Fibroblast of the aortic adventitia (primary cell): Measurements from ENCODE around the gene CIDEA. TPM values are rescaled to one million over a fixed set of nuclear protein-coding genes. Genes with fewer than 3 reads are reported as not detected.

ENCODE experiments used
- DNase-seq: peaks from one replicate; pipeline ENCODE4 v3.0.0-alpha.2; 2010; ENCODE audit warnings: low read depth
- H3K4me3 ChIP-seq: 2 replicates; pipeline ENCODE4 v1.5.1; 2011; ENCODE audit warnings: low read depth, mild to moderate bottlenecking, control low read depth, low read length, moderate library complexity
- CTCF ChIP-seq: IDR thresholded peaks from 2 replicates; pipeline ENCODE4 v1.5.1; 2011; ENCODE audit warnings: mild to moderate bottlenecking, low read length, control low read depth, inconsistent platforms; ENCODE audit not compliant: insufficient read depth
- total RNA-seq: library from RNA; depleted of rRNA; stranded (reverse); fragments of >200 nt; gene quantifications from 2 replicates; pipeline ENCODE4 v1.2.3, GENCODE V29; 2012; ENCODE audit warnings: low replicate concordance

CIDEA gene
- total RNA-seq, 1 donor = not detected

- peak; percentile 83 for DNase-seq
- H3K4me3 ChIP-seq = peak overlapping the region; percentile 60
- TF ChIP-seq CTCF = peak; percentile 85
Observed at GRCh38 chr18:12271376-12272235, 17.4 kb downstream of the CIDEA start.

- TF ChIP-seq CTCF = no peak
- no peak overlapping the region for H3K4me3 ChIP-seq
- DNase-seq = no peak
Observed at GRCh38 chr18:12274793-12275192, 20.6 kb downstream of the CIDEA start.

- no peak for DNase-seq
- no peak for TF ChIP-seq CTCF
Observed at GRCh38 chr18:12276736-12277554, 22.8 kb downstream of the CIDEA start.

GRCh38 chr18:12278215-12278671 lies 24.1 kb downstream of the CIDEA start:
- peak; percentile 21 for TF ChIP-seq CTCF
- H3K4me3 ChIP-seq = peak overlapping the region; percentile 60
- DNase-seq = no peak

More at GRCh38 chr18:12276736-12277554, 22.8 kb downstream of the CIDEA start:
- H3K4me3 ChIP-seq = no peak overlapping the region

GRCh38 chr18:12278741-12279682 lies 24.9 kb downstream of the CIDEA start:
- peak; percentile 95 for DNase-seq
- TF ChIP-seq CTCF = peak; percentile 32
- peak overlapping the region; percentile 60 for H3K4me3 ChIP-seq
